ENCODE data around the gene TOM1L2.

DNA sequence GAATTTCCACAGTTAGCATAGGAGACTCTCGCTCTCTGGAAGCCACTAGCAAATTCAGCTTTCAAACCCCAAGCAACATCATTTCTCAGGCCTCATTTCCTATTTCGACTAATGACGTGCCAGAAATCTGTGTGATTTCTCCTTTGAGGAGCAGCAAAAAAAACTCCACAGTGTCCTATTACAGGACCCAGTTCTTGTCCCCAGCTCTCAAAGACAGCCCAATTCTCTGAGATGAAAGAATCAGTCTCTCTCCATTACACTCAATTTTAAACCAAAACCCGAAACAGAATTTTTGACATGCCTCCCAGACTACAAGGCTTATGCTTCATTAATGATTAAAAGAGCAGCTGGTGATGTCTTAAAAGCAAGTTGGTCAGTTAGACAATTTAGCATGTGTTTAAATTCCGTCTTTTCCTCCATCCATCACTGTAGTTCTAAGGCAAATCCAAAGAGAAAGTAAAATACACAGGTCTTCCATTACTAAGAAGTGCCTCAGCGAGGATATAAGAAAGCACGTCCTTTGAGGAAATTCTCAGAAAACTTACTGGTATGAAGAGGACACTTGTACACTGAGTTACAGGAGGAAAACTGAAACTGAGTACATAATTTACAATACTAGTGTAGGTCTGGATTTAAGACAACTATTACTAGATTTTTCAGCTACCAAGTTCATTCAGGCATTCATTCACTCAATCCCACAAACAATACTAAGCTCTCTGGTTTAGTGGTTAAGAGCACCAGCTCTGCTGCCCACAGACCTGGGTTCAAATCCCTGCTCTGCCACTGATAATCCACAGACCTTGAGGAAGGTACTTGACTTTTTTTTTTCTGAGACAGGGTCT is 12.5 kb downstream of the TOM1L2 start:
- TF ChIP-seq, protein P1, sequence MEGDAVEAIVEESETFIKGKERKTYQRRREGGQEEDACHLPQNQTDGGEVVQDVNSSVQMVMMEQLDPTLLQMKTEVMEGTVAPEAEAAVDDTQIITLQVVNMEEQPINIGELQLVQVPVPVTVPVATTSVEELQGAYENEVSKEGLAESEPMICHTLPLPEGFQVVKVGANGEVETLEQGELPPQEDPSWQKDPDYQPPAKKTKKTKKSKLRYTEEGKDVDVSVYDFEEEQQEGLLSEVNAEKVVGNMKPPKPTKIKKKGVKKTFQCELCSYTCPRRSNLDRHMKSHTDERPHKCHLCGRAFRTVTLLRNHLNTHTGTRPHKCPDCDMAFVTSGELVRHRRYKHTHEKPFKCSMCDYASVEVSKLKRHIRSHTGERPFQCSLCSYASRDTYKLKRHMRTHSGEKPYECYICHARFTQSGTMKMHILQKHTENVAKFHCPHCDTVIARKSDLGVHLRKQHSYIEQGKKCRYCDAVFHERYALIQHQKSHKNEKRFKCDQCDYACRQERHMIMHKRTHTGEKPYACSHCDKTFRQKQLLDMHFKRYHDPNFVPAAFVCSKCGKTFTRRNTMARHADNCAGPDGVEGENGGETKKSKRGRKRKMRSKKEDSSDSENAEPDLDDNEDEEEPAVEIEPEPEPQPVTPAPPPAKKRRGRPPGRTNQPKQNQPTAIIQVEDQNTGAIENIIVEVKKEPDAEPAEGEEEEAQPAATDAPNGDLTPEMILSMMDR (IDR thresholded peaks at IDR 0.05) = no peak
- TF ChIP-seq POLR2AphosphoS5 (IDR thresholded peaks at IDR 0.05) = no peak

Measured in stomach (tissue), 4 donors.